WI38 (cell line): ENCODE measurements around the gene ELP6.
A peak's percentile ranks its signal among the peaks of the same experiment; 100 is the strongest.

Experiments used
- H3K4me3 ChIP-seq: 2 replicates; pipeline ENCODE4 v1.5.1; 2011; ENCODE audit warnings: low read depth, mild to moderate bottlenecking, control low read depth, low read length
- TF ChIP-seq, protein P1 (sequence below): IDR thresholded peaks from 2 replicates; pipeline ENCODE4 v1.5.1; 2012; ENCODE audit warnings: low read depth, mild to moderate bottlenecking, control low read depth, low read length

Gene ELP6

DNA sequence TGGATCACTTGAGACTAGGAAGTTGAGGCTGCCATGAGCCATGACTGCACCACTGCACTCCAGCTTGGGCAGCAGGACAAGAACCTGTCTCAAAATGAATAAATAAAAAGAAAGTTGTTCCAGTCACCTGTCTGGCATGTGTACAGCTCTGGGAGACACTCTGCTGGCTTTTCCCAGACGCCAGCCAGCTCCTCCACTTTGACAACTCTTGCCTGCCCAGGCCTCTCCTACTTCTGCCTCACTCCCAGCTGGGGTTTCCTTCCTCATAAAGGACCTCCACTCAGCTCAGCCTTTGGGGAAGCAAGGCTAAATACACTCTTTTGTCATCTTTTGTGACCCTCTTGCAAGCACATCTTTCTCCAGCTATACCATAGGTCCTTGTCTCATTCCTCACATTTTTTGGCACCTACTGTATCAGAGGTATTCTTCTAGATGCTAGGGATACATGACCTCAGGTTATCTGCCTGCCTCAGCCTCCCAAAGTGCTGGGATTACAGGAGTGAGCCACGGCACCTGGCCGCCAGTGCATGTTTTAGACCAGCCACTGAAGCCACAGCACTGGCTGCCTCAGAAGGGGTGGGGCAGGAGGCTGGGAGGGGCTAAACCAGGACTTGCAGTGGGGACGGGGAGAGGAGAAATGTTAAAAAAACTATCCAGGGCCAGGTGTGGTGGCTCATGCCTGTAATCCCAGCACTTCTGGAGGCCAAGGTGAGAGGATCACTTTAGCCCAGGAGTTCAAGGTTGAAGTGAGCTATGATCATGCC is 10.0 kb upstream of the ELP6 start:
- no peak overlapping the region for H3K4me3 ChIP-seq
- TF ChIP-seq, protein P1, sequence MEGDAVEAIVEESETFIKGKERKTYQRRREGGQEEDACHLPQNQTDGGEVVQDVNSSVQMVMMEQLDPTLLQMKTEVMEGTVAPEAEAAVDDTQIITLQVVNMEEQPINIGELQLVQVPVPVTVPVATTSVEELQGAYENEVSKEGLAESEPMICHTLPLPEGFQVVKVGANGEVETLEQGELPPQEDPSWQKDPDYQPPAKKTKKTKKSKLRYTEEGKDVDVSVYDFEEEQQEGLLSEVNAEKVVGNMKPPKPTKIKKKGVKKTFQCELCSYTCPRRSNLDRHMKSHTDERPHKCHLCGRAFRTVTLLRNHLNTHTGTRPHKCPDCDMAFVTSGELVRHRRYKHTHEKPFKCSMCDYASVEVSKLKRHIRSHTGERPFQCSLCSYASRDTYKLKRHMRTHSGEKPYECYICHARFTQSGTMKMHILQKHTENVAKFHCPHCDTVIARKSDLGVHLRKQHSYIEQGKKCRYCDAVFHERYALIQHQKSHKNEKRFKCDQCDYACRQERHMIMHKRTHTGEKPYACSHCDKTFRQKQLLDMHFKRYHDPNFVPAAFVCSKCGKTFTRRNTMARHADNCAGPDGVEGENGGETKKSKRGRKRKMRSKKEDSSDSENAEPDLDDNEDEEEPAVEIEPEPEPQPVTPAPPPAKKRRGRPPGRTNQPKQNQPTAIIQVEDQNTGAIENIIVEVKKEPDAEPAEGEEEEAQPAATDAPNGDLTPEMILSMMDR = no peak

DNA sequence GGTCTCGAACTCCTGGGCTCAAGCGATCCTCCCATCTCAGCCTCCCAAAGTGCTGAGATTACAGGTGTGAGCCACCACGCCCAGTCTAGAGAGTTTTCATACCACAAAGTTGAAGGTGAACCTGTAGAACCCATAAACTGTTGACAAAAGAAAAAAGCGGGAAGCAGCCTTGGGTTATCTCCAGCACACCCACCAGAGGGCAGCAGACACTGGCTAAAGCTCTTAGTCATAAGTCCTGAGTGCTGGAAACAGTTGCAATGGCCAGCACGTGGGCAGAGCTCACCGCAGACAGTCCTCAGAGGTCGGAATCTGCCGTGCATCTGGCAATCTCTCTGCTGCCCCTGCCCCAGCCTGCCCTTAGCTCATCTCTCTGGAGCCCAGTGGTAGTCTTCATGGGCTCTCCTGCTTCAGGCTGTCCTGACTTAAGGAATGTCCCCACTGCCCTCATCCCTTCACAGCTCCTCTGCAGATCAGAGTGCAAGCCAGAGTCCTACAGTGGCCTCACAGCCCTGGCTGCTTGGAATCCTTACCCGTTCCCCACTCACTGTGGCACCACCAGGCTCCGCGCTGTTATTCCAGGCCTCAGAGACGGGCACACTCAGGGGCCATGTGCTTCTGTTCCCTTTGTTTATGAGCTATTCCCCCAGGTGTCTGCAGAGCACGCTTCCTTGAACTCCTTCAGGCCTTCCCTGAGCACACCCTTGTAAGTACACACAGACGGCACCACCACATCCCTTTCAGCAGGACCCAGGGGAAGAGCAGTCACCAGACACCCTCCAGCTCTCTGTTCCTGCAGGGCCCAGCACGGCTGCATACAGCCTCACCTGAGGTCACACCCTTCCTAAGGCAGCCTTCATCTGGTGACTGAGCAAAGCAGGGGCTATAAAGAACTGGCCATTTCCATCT is 8.8 kb upstream of the ELP6 start:
- no peak overlapping the region for H3K4me3 ChIP-seq
- TF ChIP-seq, protein P1 = peak; percentile 73

DNA sequence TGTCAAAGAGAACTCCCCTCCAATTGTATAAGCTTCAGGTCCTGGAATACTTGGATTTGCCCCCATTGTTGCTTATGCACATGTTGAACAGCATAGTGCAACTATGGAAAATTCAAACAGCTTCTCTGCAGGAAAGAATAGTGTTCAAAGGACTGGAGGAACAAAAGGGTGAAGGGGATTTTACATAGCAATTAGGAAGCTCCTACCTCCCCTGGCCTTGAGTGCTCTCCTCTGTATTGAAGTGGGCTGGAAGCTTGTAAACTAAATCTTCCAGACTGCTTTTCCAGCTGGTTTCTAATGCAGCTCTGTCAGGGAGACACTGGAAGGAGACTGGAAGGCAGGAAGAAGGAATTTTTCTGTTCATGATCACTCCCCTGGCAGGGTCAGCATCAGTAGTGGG is 7.2 kb upstream of the ELP6 start:
- H3K4me3 ChIP-seq = no peak overlapping the region
- TF ChIP-seq, protein P1 = no peak

DNA sequence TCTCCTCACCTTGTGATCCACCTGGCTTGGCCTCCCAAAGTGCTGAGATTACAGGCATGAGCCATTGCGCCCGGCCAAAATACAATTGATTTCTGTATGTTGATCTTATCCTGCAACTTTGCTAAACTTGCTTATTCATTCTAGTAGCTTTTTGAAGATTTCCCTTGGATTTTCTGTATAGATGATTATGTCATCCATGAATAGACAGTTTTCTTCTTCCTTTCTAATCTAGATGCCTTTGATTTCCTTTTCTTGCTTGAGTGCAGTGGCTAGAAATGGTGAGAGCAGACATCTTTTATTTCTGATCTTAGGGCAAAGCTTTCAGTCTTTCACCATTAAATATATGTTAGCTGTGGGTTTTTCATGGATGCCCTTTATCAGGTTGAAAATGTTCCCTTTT is 4.4 kb upstream of the ELP6 start:
- TF ChIP-seq, protein P1 = no peak
- H3K4me3 ChIP-seq = no peak overlapping the region

DNA sequence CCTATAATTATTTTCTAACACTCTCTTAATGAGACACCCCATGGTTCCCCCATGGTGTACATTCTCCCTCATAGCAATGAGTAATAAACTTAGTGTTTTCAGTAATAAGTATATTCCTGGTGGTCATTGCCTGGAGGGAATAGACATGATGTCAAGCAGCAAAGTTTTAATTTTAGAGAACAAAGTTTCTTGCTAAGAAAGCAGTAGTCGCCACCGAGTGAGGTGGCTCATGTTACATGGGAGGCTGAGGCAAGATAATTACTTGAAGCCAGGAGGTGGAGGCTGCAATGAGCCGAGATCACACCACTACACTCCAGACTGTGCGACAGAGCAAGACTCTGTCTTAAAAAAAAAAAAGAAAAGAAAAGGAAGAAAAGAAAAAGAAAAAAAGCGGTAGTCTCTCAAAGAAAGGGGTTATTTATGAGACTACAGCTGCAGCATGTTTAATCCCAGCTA is 2.4 kb upstream of the ELP6 start:
- no peak overlapping the region for H3K4me3 ChIP-seq
- TF ChIP-seq, protein P1 = no peak

DNA sequence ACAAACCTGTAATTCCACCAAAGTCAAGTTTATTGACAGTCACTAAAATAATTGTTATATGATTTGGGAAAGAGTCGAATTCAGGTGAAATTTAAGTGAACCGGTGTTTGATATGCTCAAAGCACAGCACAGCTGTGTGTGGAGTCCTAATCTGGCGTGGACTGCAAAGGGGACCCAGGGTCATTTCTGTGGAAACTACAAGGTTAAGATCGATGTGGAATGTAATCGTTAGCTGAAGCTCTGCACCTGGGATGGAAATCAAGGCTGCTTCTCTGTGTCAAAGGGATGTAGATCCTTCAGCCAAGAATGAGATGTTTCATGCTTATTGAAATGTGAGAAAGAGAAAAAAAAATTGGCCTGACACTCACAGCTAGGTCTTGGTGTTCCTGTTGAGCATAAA is 1.6 kb upstream of the ELP6 start:
- TF ChIP-seq, protein P1 = no peak
- H3K4me3 ChIP-seq = no peak overlapping the region
